ENCODE results near the gene UNC45B. TPM values are rescaled to one million over a fixed set of nuclear protein-coding genes. Genes with fewer than 3 reads are reported as not detected.
A peak's percentile ranks its signal among the peaks of the same experiment; 100 is the strongest.

Gene UNC45B
- total RNA-seq, 2 experiments from 2014 or later: 0.11 to 0.20 TPM

GRCh38 chr17:35166526-35166925, 18.9 kb downstream of the UNC45B start:
- H3K36me3 Mint-ChIP-seq (ENCODE audit: low read depth): no peaks in the 10 kb centered on the region
- Histone ChIP-seq H3K27me3 (ENCODE audit: control insufficient read depth in 1 of 2, insufficient read depth in 2 of 2, low read length in 2 of 2) (no peaks in the 10 kb centered on the region), H3K4me1 (ENCODE audit: insufficient read depth, low read length) (peaks cover 27% of the 10 kb centered on the region), H3K27ac (ENCODE audit: low read depth in 1 of 2, low read length in 2 of 2) (no peak overlapping the region), H3K9me3 (ENCODE audit: control insufficient read depth in 1 of 2, insufficient read depth in 1 of 2, low read length in 2 of 2) (no peaks in the 10 kb centered on the region), H3K36me3 (ENCODE audit: insufficient read depth, low read length) (no peaks in the 10 kb centered on the region), H3K4me3 (ENCODE audit: low read length) (no peak overlapping the region)
- no peak overlapping the region for H3K27ac Mint-ChIP-seq
- no peak for TF ChIP-seq CTCF (IDR thresholded peaks at IDR 0.05)
- CTCF ChIA-PET: interaction anchor here (0.7 to 2.1 kb wide), 3 partner anchors 76 to 146 kb away, joined by 3 to 8 read pairs (median 3); partner anchors contain the start of gene SLFN5
- DNase-seq (peak in 1 of 14 experiments; percentile 19), ATAC-seq (ENCODE audit: poor library complexity) (no peak)
- POLR2A ChIA-PET: interaction anchor here (1.4 kb wide), 2 partner anchors 76 to 373 kb away, joined by 4 read pairs; partner anchors contain the start of gene SLFN5
- intact Hi-C loops (cut with DNase I, micrococcal nuclease): loop anchor here in 1 of 2 experiments (10.0 kb wide), 1 partner anchor 638 kb away; the partner anchor contains the start of gene TAF15
- H3K4me3 Mint-ChIP-seq: no peak overlapping the region
- peaks cover 38% of the 10 kb centered on the region for H3K4me1 Mint-ChIP-seq (ENCODE audit: low read depth)
- H3K9me3 Mint-ChIP-seq: no peaks in the 10 kb centered on the region
- H3K27me3 Mint-ChIP-seq: no peaks in the 10 kb centered on the region

GRCh38 chr17:35167046-35167445, 19.4 kb downstream of the UNC45B start:
- intact Hi-C loops (cut with DNase I, micrococcal nuclease): loop anchor here in 1 of 2 experiments (10.0 kb wide), 1 partner anchor 638 kb away; the partner anchor contains the start of gene TAF15
- ChIA-PET CTCF (interaction anchor here (2.1 kb wide), 1 partner anchor 146 kb away, joined by 8 read pairs; no protein-coding TSS in a partner anchor), POLR2A (interaction anchor here (1.0 to 1.1 kb wide), 2 partner anchors 105 to 208 kb away, joined by 3 read pairs; no protein-coding TSS in a partner anchor)
- Histone ChIP-seq H3K9me3 (ENCODE audit: control insufficient read depth in 1 of 2, insufficient read depth in 1 of 2, low read length in 2 of 2) (no peaks in the 10 kb centered on the region), H3K27me3 (ENCODE audit: control insufficient read depth in 1 of 2, insufficient read depth in 2 of 2, low read length in 2 of 2) (no peaks in the 10 kb centered on the region), H3K4me1 (ENCODE audit: insufficient read depth, low read length) (peaks cover 27% of the 10 kb centered on the region), H3K4me3 (ENCODE audit: low read length) (no peak overlapping the region), H3K27ac (ENCODE audit: low read depth in 1 of 2, low read length in 2 of 2) (no peak overlapping the region), H3K36me3 (ENCODE audit: insufficient read depth, low read length) (no peaks in the 10 kb centered on the region)
- Mint-ChIP-seq H3K4me3 (no peak overlapping the region), H3K27me3 (no peaks in the 10 kb centered on the region), H3K27ac (no peak overlapping the region), H3K9me3 (no peaks in the 10 kb centered on the region), H3K36me3 (ENCODE audit: low read depth) (no peaks in the 10 kb centered on the region), H3K4me1 (ENCODE audit: low read depth) (peaks cover 38% of the 10 kb centered on the region)
- no peak for TF ChIP-seq CTCF (IDR thresholded peaks at IDR 0.05)
- DNase-seq (peak in 1 of 14 experiments; percentile 25), ATAC-seq (ENCODE audit: poor library complexity) (no peak)

GRCh38 chr17:35167666-35168065, 20.0 kb downstream of the UNC45B start:
- H3K27me3 Mint-ChIP-seq: no peaks in the 10 kb centered on the region
- Histone ChIP-seq H3K4me1 (ENCODE audit: insufficient read depth, low read length) (peaks cover 27% of the 10 kb centered on the region), H3K27ac (ENCODE audit: low read depth in 1 of 2, low read length in 2 of 2) (no peak overlapping the region), H3K36me3 (ENCODE audit: insufficient read depth, low read length) (no peaks in the 10 kb centered on the region), H3K27me3 (ENCODE audit: control insufficient read depth in 1 of 2, insufficient read depth in 2 of 2, low read length in 2 of 2) (no peaks in the 10 kb centered on the region), H3K4me3 (ENCODE audit: low read length) (no peak overlapping the region), H3K9me3 (ENCODE audit: control insufficient read depth in 1 of 2, insufficient read depth in 1 of 2, low read length in 2 of 2) (no peaks in the 10 kb centered on the region)
- H3K36me3 Mint-ChIP-seq (ENCODE audit: low read depth): no peaks in the 10 kb centered on the region
- POLR2A ChIA-PET: interaction anchor here (1.0 to 1.1 kb wide), 2 partner anchors 104 to 208 kb away, joined by 3 read pairs; no protein-coding TSS in a partner anchor
- TF ChIP-seq CTCF (IDR thresholded peaks at IDR 0.05): no peak
- H3K27ac Mint-ChIP-seq: no peak overlapping the region
- intact Hi-C loops (cut with DNase I, micrococcal nuclease): loop anchor here in 1 of 2 experiments (10.0 kb wide), 1 partner anchor 637 kb away; the partner anchor contains the start of gene TAF15
- DNase-seq: no peak
- H3K4me1 Mint-ChIP-seq (ENCODE audit: low read depth): peaks cover 38% of the 10 kb centered on the region
- no peaks in the 10 kb centered on the region for H3K9me3 Mint-ChIP-seq
- no peak overlapping the region for H3K4me3 Mint-ChIP-seq
- CTCF ChIA-PET: no interaction called here
- ATAC-seq (ENCODE audit: poor library complexity): no peak
